Lung (tissue), 12 donors: ENCODE data around the gene ZNF805. TPM values are rescaled to one million over a fixed set of nuclear protein-coding genes. Genes with fewer than 3 reads are reported as not detected.
"Not testable (repeated sequence)": the region's sequence is repeated elsewhere in the genome, so short reads cannot be mapped to it uniquely, and the experiment has no call there.

Experiments used
- ATAC-seq: fragments of 200-7000 bp; cut with Tn5 transposase; one replicate; pipeline ENCODE4 v1.9.1; 2020; ENCODE audit warnings: moderate number of reproducible peaks; ENCODE audit not compliant: insufficient read depth, low FRiP score
- DNase-seq, 3 donors: peaks; one replicate each; pipeline ENCODE4 v3.0.0-alpha.2; 2013 to 2017
- H3K27ac ChIP-seq, 2 donors: one replicate each; pipeline ENCODE4 v1.5.1; 2013; ENCODE audit warnings: mild to moderate bottlenecking in 2 of 2, moderate library complexity in 2 of 2, control low read depth in 1 of 2, inconsistent platforms in 1 of 2, low read depth in 1 of 2, low read length in 1 of 2
- H3K27me3 ChIP-seq, 3 donors: one replicate each; pipeline ENCODE4 v1.5.1; 2013; ENCODE audit warnings: low read length in 2 of 3; ENCODE audit not compliant: control insufficient read depth in 3 of 3, insufficient read depth in 3 of 3
- H3K36me3 ChIP-seq, 4 donors: one replicate each; pipeline ENCODE4 v1.5.1; 2013; ENCODE audit warnings: low read length in 4 of 4, mild to moderate bottlenecking in 1 of 4, moderate library complexity in 1 of 4; ENCODE audit not compliant: control insufficient read depth in 4 of 4, insufficient read depth in 4 of 4
- H3K4me1 ChIP-seq, 5 donors: one replicate each; pipeline ENCODE4 v1.5.1; 2013; ENCODE audit warnings: low read length in 5 of 5, mild to moderate bottlenecking in 2 of 5, moderate library complexity in 1 of 5; ENCODE audit not compliant: control insufficient read depth in 5 of 5, insufficient read depth in 5 of 5
- H3K4me3 ChIP-seq: one replicate; pipeline ENCODE4 v1.5.1; 2013; ENCODE audit warnings: mild to moderate bottlenecking, control low read depth, moderate library complexity
- H3K9ac ChIP-seq, 2 donors: one replicate each; pipeline ENCODE4 v1.5.1; 2013; ENCODE audit warnings: low read length in 2 of 2, control low read depth in 1 of 2; ENCODE audit not compliant: insufficient read depth in 1 of 2
- H3K9me3 ChIP-seq, 4 donors: one replicate each; pipeline ENCODE4 v1.5.1; 2013; ENCODE audit warnings: low read length in 3 of 4, mild to moderate bottlenecking in 1 of 4, moderate library complexity in 1 of 4; ENCODE audit not compliant: control insufficient read depth in 4 of 4, insufficient read depth in 3 of 4
- WGBS, 2 donors: extraction: QIAGEN DNeasy Blood & Tissue Kit; methylation state at CpG; one replicate each; pipeline ENCODE4 v1.1.7; 2013; 5-methylcytosine and 5-hydroxymethylcytosine counted together
- polyA plus RNA-seq, 2 donors: library from polyadenylated mRNA; stranded (reverse); fragments of 200-250 nt; gene quantifications; one replicate each; pipeline ENCODE4 v1.2.1, GENCODE V29; 2013
- total RNA-seq, 2 donors: library from RNA; depleted of rRNA in 1 of 2; stranded (reverse); fragments of >200 nt in 1 of 2; gene quantifications; one replicate each; pipeline ENCODE4 v1.2.1, GENCODE V29; 2014 to 2021
- TF ChIP-seq, protein P1 (sequence below): IDR thresholded peaks from 2 replicates; pipeline ENCODE4 v1.5.1; 2012; ENCODE audit warnings: mild to moderate bottlenecking; ENCODE audit errors: control extremely low read depth, extremely low read depth
- donor health status: control.
- donor health status: control.
- donor health status: Bipolar disorder and iron deficiency.
- donor health status: healthy.
- donor health status: DM: yes; HTN: yes; CAD: no.

Gene ZNF805
- total and polyA plus RNA-seq, 4 donors: 0.65 to 29.0 (median 7.8) TPM

DNA sequence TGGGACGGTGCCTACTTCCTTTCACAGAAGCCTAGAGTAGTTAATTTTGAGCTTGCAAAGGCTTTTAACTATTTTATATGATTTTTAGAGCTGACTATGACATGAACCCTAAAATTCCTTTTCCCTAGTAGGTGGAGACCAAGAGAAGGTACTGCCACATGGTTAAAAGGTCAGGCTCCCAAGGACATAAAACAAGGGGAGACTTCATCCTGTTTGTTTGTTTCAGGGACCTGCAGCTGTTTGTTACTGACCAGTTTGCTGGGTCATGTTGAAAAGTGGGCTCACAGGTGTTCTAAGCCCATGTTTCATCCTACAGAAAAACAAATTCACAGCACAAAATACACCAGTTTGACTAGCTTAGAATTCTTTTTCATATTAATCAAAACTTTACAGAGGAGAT, 36.0 kb downstream of the ZNF805 start:
- DNase-seq: no peak
- whole genome bisulfite sequencing, 2 donors: 78 to 91% methylated on average over 1 of the region's 1 CpG
- Histone ChIP-seq H3K9me3 (no peaks in the 10 kb centered on the region), H3K27ac (no peak overlapping the region), H3K27me3 (no peaks in the 10 kb centered on the region), H3K4me3 (no peak overlapping the region), H3K4me1 (peaks cover 0 to 12% (median 0%) of the 10 kb centered on the region in 5 donors), H3K9ac (no peak overlapping the region), H3K36me3 (peaks cover 0 to 4% (median 0%) of the 10 kb centered on the region in 4 donors)
- TF ChIP-seq, protein P1, sequence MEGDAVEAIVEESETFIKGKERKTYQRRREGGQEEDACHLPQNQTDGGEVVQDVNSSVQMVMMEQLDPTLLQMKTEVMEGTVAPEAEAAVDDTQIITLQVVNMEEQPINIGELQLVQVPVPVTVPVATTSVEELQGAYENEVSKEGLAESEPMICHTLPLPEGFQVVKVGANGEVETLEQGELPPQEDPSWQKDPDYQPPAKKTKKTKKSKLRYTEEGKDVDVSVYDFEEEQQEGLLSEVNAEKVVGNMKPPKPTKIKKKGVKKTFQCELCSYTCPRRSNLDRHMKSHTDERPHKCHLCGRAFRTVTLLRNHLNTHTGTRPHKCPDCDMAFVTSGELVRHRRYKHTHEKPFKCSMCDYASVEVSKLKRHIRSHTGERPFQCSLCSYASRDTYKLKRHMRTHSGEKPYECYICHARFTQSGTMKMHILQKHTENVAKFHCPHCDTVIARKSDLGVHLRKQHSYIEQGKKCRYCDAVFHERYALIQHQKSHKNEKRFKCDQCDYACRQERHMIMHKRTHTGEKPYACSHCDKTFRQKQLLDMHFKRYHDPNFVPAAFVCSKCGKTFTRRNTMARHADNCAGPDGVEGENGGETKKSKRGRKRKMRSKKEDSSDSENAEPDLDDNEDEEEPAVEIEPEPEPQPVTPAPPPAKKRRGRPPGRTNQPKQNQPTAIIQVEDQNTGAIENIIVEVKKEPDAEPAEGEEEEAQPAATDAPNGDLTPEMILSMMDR: no peak
- no peak for ATAC-seq

DNA sequence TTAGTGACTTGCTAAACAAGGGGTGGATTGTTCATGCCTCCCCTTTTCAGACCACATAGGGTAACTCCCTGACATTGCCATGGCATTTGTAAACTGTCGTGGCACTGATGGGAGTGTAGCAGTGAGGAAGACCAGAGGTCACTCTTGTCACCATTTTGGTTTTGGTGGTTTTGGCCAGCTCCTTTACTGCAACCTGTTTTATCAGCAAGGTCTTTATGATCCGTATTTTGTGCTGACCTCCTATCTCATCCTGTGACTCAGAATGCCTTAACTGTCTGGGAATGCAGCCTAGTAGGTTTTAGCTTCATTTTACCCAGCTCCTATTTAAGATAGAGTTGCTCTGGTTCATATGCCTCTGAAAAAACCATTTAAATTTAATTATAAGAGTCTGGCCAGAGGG, 38.0 kb downstream of the ZNF805 start:
- not testable (repeated sequence) for H3K4me3 ChIP-seq, ATAC-seq, H3K27me3 ChIP-seq, H3K9ac ChIP-seq, DNase-seq, H3K9me3 ChIP-seq, H3K36me3 ChIP-seq, H3K27ac ChIP-seq
- peaks cover 0 to 21% (median 9%) of the 10 kb centered on the region in 5 donors for H3K4me1 ChIP-seq
- WGBS, 2 donors: 91 to 97% methylated on average over 2 of the region's 2 CpGs

DNA sequence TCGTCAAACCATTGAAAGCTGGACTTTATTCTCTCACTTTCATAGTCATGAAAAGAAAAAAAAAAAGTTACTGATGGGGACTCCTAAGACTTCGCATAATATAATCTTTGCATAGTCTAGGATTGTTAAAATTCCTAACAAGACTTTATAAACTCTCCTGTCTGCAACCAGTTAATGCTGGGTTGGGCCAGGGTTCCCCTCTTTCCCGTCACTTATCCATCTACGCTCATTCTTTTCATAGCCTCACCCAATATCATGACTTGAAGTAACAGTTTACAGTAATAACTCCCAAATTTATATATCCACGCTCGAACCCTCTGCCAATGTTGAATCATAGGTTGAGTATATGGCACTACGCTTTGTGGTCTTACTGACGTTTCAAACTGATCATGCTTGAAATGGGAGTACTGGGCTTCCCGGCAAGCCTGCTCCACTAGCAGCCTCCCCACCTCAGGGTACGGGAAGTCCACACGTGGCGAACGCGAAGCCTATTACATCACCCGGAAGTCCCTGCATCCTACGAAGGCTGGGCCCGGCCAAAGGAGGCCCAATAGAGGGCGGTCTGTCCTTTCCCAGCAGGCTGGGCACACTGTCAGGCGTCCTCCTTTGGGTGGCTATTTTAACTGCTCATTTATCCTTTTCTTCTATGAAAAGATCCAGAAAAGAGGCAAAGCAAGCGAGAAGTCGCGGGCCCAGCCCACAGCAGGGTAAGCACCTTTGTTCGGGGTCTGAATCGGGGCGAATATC, 39.2 kb downstream of the ZNF805 start:
- Histone ChIP-seq H3K9ac (peak overlapping the region; percentile 96 to 98), H3K27me3 (no peaks in the 10 kb centered on the region), H3K4me3 (peak overlapping the region; percentile 37), H3K9me3 (peaks cover 0 to 4% (median 0%) of the 10 kb centered on the region in 4 donors), H3K36me3 (peaks cover 0 to 13% (median 6%) of the 10 kb centered on the region in 4 donors), H3K4me1 (peaks cover 0 to 21% (median 9%) of the 10 kb centered on the region in 5 donors), H3K27ac (peak overlapping the region; percentile 93 to 96)
- TF ChIP-seq, protein P1: no peak
- 6% methylated on average over 25 of the region's 25 CpGs for WGBS, 2 donors
- DNase-seq (peak; percentile 96 to 98 (median 98)), ATAC-seq (peak; percentile 92)

DNA sequence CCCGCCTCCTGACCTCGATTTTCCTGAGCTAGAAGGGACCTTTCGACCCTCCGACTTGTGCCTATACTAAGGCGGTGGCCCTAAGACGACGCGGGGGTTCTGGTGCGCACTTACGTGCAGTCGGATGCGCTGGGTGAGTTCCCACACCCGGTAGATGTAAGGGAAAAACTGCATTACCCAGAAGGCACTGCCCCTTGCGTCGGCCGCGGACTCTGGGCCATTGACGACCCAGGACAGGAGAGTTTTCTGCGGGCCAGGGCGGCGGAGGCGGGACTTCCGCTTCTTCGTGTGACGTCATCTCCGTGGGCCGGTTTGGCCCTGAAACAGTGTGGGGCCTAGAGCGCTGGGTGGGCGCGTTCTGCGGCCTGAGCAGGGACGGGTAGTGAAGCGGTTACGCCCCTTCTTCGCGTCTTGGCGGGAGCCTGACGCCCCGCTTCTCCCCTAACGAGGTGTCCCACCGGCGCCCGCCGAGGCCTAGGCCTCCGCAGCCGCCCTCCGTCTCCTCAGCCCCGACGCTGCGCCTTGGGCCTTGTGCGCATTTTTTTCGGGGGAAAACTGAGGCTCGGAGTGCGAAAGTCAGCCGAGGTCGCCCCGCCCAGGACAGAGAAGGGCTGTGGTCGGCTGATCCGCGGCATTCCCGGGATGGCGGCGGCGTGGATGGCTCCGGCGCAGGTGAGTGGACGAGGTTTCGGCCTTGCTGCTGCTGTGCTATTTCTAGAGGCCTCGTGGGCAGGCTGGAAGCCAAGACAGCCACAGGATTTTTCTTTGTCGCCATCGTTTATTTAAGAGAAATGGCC, 39.9 kb downstream of the ZNF805 start, which contains the start of gene ZNF460:
ZNF460 (plus strand) TSS at position 321 of the 797 bp plus-strand sequence; CDS start at position 643, 322 bp downstream.
- Histone ChIP-seq H3K4me3 (peak within 1 kb of the TSS; percentile 84), H3K36me3 (peaks cover 5 to 18% (median 13%) of the 10 kb centered on the region in 4 donors), H3K9ac (peak within 1 kb of the TSS; percentile 96 to 98), H3K27me3 (no peaks in the 10 kb centered on the region), H3K9me3 (peaks cover 0 to 5% (median 0%) of the 10 kb centered on the region in 4 donors), H3K27ac (peak within 1 kb of the TSS; percentile 93 to 96), H3K4me1 (peaks cover 0 to 21% (median 9%) of the 10 kb centered on the region in 5 donors)
- peak; percentile 95 for ATAC-seq
- peak; percentile 99 for DNase-seq
- TF ChIP-seq, protein P1: no peak
- WGBS, 2 donors: 0% methylated on average over 62 to 71 of the region's 71 CpGs
